CD4-positive, alpha-beta T cell treated with Interleukin-2 at 100 ng/mL for 4 hours (primary cell): ENCODE measurements around the gene ECE1.
"Not testable (repeated sequence)": the region's sequence is repeated elsewhere in the genome, so short reads cannot be mapped to it uniquely, and the experiment has no call there.

Experiments used
- DNase-seq: peaks from one replicate; pipeline ENCODE4 v3.0.0-alpha.2; 2020; ENCODE audit warnings: low spot score

Gene ECE1

DNA sequence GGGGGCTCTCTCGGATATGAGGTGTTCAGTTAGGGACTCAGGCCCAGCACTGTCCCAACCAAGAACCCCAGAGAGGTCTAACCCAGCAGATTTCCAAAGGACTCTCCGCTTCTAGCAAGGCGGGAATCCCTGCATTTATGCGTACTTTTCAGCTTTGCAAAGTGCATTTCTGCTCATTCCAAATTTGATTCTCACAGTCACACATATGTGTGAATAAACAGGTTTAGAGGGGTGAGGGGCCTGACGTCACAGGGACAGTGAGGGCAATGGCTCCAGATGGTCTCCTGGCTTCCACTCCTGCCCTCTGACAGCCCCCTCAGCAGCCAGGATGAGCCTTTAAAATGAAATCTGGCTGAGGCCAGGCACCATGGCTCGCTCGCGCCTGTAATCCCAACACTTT lies 921 bp upstream of the ECE1 start:
- no peak for DNase-seq

DNA sequence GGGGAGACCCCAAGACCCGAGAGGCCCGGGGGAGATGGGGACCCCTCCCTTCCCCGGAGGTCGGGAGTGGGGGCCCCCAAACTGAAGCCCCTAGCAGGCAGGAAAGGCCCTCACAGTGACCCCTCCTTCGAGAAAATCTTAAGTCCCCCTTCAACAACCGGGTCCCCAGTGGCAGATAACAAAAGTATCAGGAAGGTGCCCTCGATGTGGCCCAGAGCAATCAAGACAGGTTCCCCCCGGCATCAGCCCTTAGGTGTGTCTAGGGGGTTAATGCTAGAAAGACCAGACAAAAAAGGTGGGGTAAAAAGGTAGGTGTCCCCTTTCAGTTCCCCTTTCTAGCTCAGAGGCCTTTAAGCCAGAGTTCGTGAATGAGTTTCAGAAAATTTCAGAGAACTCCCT lies 282 bp upstream of the ECE1 start:
- DNase-seq: no peak

DNA sequence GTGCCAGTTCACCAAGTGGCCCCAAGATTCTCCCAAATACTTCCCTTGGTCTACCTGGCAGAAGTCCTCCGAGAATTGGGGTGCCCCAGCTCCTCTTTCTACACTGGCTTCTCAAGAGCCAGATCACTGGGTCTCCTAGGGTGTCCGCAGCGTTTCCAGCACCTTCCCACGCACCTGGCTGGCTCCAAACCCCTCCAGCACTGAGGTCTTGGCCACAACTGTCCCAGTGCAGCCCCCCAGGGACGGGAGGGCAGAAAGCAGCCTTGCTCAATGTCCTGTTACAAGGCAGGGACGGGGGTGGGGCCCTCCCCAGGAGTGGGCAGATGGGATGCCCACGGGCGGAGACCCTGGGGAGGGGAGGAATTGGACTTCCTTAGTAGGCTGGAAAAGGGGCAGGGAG lies 1.1 kb downstream of the ECE1 start:
- DNase-seq: no peak

DNA sequence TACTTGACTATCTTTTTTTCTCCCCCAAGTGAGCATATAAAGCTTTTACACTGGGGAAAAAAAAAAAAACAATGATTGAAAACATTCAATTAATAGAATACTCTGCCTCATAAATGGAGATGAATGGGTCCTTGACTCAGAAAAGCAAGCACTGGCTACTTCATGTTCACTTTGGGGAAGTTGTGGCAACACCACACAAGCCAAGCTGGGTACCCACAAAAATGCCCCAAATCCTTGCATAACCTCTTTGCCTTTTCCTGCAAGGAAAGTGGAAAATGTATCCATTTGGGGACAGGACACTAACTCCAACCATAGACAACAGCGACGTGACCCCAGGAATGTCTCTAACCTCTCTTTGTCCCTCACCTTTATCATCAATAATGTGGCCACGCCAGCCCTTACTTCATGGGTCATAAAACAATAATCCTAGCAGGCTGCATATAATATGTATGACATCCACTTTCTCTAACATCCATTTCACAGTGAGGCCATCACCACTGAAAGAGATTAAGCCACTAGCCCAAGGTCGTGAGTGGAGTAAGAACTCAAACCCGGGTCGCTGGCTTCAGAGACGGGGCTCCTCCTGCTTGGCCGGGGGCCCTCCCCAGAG lies 2.3 kb downstream of the ECE1 start:
- no peak for DNase-seq

DNA sequence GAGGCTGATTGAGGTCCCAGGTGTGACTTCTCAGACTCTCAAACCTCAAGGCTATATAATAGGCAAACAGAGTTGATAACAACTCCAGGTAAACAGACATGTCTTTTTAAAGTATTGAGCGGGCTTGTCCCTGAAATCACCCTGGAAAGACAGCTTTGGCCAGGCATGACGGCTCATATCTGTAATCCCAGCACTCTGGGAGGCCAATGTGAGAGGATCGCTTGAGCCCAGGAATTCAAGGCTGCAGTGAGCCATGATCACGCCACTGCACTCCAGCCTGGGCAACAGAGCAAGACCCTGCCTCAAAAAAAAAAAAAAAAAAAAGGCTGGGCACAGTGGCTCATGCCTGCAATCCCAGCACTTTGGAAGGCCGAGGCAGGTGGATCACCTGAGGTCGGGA lies 4.9 kb downstream of the ECE1 start:
- not testable (repeated sequence) for DNase-seq

DNA sequence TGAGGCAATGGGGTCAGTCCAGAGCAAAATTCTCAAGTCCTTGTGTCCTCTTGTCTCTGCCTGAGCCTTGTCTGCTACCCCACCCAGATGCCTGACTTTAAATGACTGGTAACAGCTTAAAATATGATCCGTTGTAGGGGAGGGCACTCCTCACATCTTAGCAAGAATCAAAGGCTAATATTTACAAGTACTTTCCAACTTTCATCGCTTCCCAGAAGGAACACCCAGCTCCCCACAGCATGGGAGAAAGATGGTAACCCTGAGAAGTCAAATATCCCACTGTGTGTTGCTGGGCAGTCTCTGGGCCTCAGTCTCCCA lies 5.2 kb downstream of the ECE1 start:
- no peak for DNase-seq

DNA sequence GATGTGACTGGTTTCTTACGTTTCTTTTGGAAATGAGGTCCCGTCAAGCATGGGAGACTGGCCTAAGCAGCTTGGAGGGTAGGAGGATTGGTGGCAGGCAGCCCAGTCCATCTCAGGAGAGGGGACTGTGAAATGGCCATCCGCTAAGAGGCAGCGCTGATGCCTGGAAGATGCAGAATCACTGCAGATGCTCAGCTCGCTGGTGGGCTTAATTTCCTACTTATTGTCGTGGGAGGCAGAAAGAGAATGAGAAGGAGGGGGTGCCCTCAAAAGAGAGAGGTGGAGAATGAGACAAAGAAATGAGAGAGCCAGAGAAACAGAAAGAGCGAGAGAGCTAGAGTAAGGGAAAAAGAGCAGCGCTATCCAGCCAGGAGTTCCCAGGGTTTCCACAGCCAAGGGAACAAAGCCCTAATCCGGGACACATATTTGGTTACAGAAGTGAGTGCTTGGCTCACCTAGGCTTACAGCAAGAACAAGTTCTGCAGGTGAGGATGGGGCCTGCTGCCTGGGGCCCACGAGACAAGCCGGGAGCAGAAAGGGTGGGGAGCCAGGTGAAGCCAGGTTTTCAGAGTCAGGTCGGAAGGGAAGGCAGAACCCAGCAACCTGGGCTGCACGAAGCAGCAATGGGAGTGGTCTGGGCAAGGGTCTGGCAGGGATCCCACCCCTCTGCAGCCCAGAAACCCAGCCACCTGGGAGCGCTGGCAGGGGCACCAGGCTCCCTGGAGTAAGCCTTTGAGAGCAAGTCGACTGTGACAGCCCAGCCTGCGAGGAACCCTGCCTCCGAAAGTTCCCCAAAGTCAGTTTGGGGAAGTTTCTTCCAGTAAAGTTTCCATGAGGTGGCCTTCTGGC lies 5.8 kb downstream of the ECE1 start:
- DNase-seq: no peak

DNA sequence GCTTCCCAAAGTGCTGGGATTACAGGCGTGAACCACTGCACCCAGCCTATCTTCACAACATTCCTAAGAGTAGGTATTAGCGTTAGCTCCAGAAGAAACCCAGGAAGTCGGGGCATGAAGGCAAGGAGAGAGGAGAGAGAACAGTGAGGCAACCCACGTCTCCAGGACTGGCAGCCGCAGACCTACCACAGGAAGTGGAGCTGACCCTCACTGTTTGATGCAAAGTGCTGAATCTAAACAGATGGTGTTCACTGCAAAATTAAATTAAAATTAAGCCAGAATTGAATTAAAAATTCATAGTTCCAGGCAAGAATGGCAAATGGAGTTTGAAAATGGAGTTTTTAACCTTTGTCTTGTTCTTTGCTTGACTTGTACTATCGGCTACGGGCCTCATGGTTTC lies 6.7 kb downstream of the ECE1 start:
- DNase-seq: no peak

DNA sequence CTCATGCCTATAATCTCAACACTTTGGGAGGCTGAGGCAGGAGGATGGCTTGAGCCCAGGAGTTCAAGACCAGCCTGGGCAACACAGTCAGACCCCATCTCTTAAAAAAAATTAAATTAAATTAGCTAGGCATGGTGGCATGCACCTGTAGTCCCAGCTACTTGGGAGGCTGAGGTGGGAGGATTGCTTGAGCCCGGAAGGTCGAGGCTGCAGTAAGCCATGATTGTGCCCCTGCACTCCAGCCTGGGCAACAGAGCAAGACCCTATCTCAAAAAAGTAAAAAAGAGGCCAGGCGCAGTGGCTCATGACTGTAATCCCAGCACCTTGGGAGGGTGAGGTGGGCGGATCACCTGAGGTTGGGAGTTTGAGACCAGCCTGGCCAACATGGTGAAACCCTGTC lies 8.2 kb downstream of the ECE1 start:
- not testable (repeated sequence) for DNase-seq

DNA sequence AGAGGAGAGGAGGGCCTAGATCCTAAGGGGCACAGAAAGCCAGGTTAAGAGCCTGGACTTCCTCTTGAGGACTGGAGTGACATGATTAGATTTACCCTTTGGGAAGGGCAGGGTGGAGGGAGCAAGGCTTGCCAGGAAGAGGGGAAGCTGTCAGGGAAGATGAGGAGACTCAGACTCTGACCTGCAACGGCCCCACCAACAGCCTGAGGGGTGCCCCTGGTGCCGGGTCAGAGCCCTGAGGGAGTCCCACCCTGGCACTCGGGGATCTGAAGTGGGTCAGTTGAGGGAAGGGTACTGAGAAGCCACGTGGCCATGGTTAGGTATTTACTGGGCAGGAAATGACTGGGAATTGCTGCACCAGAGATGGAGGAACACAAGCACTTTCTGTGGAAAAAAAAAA lies 9.8 kb downstream of the ECE1 start:
- no peak for DNase-seq

DNA sequence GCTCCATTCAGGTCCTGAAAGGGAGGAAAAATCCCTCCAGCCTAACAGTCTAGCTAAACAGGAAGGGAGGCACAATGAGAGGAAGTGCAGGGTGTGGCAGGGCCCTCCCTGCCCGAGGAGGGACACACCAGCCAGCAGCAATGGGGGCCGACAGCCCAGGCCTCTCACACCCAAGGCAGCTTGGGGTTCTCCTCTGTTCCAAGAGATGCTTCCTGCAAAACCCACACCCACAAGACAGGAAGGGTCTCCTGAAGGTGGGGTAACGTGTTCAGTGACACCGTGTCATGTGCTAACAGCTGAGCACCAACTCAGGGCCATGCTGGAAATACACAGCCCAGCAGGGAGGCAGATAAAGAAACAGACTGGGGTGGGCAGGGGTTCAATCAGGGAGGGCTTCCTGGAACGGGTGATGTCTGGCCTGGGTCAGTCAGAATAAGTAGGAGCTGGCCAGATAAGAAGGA lies 10.2 kb downstream of the ECE1 start:
- DNase-seq: peak; percentile 37

DNA sequence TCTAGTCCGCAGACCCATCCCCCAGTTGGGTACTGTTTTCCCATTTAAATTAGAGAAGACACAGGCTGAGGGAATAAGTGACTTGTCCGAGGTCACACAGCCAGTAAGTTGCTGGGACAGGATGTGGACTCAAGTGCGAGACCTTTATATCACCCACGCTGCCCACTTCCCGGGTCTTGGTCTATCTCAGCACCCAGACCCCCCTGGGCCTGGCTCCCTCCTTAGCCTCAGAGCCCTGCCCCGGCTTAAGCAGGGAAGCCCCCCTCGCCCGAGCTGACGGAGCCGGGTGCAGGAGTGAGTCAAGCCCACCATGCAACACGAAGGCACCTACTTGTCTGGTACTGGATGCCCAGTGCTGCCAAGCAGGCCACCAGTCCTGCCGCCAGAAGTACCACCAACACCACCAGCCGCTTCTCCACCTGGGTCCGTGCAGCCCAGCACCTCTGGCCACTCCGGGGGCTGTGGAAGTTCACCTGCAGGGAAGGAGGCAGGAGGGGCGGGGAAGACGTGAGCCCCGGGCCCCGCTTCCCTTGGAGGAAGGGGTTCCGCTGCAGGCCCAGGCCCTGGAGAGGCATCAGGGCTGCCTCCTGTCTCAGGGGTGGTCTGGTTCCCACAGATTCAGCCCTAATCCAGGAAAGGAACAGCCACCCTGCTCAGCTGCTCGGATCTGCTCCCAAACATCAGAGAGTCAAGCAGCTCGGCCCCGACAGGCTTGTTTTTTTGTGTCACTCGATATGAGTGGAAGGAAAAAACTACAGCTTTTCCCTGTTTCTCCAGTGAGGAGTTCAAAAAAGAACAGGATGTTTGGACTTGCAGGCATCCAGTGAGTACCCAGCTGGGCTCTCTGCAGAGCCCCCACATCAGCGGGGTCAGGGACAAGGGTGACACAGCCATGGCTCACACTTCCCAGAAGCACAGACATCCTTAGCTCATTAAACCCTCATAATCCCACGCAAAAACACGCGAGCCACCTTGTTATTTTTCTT lies 11.1 kb downstream of the ECE1 start:
- DNase-seq: no peak

DNA sequence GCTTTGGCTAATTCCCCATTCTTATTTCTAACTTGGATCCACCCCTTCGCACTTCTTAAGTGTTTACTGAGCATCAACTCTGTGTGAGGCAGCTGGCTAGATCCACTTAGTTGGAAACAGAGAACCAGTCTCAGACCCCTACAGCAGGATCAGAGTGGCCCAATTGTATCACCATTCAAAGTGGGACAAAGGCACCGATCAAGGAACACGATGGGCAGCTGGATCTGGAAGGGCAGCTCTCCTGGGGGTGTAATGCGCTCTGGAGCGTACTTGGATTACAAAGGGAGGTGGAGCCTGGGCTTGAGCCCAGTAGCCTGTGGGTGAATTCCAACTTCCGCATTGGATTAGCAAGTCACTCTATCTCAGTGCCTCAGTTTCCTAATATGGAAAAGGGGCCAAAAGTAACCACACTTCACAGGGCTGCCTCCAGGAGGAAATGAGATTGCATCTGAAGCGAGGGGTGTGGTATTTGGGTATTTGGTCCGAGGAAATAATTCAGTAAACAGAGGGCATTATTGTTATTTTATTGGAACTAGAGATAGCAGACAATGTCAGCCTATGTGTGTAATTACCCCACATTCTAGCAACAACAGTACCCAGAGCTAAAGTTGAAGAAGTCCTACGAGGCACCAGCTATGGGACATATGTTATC lies 11.9 kb downstream of the ECE1 start:
- no peak for DNase-seq

DNA sequence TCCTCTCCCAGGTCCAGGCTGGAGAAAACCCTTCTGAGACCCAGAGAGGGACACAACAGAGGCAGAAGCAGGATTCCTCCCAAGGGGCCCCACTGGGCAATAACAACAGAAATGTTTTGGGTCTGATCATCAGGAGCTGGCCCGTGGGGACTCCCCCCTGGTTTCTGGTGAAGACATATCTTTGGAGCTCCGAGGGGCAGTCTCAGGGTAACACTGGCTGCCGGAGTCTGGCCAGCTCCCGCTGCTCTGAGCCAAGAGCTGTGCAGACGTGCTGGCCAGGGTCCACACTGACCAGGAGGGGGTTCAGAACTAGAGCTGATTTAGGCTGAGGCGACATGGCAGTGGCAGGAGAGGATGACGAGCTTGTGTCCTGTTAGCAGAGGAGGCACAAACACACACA lies 13.1 kb downstream of the ECE1 start:
- no peak for DNase-seq

DNA sequence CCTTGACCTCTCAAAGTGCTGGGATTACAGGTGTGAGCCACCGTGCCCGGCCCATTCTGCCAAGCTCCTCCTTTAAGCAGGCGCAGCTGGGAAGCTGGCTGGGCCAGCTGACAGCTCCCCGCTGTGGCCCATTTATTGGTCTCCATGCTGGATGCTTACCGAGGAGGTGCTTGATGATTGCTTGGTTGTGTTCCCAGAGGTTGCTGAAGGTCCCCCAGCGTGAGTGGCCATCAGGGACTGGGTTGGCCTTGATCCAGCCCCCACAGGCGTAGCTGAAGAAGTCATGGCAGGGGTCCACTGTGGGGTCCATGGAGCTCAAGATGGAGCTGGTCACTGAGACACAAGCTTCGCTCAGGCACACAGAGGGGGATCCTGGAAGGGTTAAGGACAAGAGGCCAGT lies 17.7 kb downstream of the ECE1 start:
- DNase-seq: no peak

DNA sequence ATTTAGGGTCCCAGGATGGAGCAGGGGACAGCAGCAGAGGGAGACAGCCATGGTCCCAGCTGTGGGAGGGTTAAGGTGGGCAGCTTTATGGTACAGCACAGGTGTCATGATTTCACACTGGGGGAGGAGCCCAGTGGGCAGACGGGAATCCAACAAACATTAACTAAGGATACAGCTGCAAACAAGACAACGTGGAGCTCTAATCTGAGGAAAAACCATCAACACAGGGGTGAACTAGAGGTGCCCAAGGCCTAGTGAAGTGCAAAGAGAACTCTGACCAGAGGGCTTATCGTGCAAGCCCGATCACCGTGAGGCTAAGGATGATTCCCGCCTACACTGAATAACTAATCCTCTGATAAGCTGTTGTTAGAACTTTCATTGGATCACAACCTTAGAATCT lies 18.7 kb downstream of the ECE1 start:
- DNase-seq: no peak

DNA sequence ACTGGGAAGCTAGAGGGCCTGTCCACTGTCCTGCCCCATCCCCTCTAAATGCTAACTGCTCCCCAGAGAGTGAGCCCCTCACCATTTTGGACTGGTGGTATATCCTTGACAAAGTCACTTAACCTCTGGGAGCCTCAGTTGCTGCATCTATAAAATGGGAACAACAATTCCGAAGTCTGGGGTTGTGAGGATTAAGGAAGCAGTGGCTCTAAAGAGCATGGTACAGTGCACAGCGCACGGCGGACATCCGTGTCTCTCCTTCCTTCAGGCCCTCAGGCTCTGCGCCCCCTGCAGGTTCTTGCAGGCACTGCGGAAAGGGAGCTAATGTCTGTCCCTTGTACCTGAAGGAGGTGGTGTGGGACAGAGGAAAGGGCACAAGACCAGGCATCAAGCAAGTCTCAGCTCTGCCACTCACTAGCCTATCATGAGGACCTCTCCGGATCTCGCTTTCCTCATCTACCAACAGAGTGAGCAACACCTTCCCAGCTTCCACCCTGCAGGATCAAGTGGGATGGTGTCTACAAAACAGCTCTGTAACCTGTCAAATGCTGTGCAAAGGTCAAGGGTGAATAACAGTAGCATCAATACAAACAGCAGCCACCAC lies 20.1 kb downstream of the ECE1 start:
- peak; percentile 85 for DNase-seq

DNA sequence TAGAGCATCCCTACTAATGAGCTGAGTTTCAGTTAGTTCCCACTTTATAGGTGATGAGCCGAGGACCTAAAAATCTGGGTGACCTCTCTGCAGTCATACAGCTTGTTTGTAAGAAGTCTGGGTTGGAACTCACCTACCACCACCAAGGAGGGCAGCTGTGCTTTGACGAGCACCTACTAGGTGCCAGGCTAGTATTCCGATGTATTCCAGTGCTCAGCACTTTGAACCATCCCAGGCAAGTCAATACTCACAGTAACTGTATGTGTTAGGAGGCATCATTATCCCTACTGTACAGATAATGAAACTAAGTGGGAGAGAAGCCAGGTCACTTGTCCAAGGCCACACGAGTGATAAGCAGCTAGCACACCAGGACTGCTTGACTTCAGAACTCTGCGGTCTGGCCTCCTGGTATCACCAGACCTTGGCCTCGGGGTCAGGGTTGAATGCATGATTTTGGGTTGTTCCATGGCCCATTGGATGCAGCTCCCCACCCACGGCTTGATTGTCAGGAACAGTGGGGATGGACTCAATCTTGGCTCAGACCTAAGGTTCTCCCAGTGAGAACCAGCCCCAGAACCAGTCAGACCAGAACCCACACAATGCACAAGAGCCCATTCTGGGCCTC lies 20.7 kb downstream of the ECE1 start:
- DNase-seq: no peak

DNA sequence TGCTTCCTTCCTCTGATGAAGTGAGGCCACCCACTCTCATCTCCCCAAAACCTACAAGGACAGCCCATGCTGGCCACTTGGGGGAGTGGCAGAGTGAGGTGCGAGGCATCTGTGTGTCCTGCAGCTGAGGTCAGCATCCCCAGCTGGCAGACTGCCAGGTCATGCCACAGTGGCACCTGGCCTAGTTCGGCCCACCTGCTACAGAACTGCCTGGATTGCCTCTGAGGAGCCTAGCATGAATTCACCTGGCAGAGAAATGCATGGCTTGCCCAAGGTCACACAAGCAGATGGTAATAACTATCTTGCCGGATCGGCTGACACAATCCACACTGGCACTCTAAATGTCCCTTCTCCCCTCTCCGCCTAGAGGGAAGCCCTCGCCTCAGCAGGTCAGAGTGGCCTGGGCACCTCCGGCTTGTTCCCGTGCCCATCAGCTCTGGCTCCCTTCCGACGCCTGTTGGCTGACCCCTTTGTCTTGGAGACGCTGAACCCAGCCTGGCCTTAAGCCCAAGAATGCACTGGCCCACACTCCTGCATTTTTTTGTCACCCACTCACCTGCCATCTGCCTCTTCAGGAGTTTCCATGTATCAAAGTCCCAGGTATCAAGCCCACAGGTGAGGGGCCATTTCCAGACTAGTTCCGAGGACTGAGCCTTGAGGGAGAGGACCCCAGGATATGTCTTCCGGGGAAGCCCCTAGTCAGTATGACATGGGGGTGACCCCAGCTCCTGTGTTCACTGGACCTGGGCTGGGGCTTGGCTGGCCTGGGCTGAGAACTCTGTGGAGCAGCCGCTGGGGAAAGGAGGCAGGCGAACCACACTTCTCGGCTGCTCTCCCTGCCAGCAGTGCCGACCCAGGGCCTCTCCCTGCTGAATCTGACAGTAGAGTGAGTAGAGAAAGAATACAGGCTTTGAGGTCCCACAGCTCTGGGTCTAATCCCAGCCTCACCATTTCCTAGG lies 21.7 kb downstream of the ECE1 start:
- DNase-seq: no peak
